Neural crest cell (in vitro differentiated cells): ENCODE data around the gene WT1. TPM values are rescaled to one million over a fixed set of nuclear protein-coding genes. Genes with fewer than 3 reads are reported as not detected.
"Not testable (repeated sequence)": the region's sequence is repeated elsewhere in the genome, so short reads cannot be mapped to it uniquely, and the experiment has no call there.

ENCODE experiments used
- DNase-seq: peaks from one replicate; pipeline ENCODE4 v3.0.0; 2021; ENCODE audit warnings: low read depth, mixed read lengths, low spot score
- H3K27ac Mint-ChIP-seq: one replicate; pipeline ENCODE4 v1.8.0; 2021; ENCODE audit warnings: mild to moderate bottlenecking, mixed read lengths; ENCODE audit not compliant: unreplicated experiment
- H3K27me3 Mint-ChIP-seq: 2 replicates; pipeline ENCODE4 v1.8.0; 2021; ENCODE audit warnings: low read depth, mild to moderate bottlenecking, mixed read lengths
- H3K36me3 Mint-ChIP-seq: 2 replicates; pipeline ENCODE4 v1.8.0; 2021; ENCODE audit warnings: low read depth, mild to moderate bottlenecking, mixed read lengths
- H3K4me1 Mint-ChIP-seq: 2 replicates; pipeline ENCODE4 v1.8.0; 2021; ENCODE audit warnings: mixed read lengths
- H3K4me3 Mint-ChIP-seq: one replicate; pipeline ENCODE4 v1.8.0; 2021; ENCODE audit warnings: mild to moderate bottlenecking, mixed read lengths
- H3K9me3 Mint-ChIP-seq: 2 replicates; pipeline ENCODE4 v1.8.0; 2021; ENCODE audit warnings: mixed read lengths
- long read RNA-seq: library from polyadenylated mRNA; unstranded; transcript quantifications from one replicate; pipeline ENCODE4 v2.0.0, GENCODE V29; 2020
- total RNA-seq: library from RNA; stranded (reverse); gene quantifications from 2 replicates; pipeline ENCODE4 v1.2.1, GENCODE V29; 2021
- TF ChIP-seq, protein P1 (sequence below): fragments of 200-600 bp; sonication (generic); conservative IDR thresholded peaks from 2 replicates; pipeline ENCODE4 v1.5.0; 2021; ENCODE audit warnings: antibody characterized with exemption, mild to moderate bottlenecking

The WT1 gene
- total RNA-seq: not detected in 2 replicates
- long read RNA-seq: 0 reads

DNA sequence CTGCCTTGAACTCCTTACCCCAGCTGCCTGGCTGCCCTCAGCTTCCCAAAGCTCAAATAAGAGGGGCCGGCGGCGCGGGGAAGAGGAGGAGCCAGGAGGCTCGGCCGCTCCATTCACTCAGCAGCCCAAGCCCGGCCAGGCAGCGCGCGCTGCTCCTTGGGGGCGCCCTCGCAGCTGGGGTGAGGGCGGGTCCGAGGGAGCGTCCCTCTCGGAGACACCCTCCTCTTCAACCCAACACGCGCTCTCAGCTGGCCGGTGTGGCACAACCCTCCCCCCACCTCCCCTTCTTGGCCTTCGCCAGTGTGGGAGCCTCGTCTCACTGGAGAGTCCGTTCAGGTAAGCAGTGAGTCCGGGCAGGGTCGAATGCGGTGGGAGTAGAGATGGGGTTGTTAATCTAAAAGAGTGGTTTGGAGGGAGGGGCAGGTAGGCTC, at the start of gene WT1:
Gene WT1, minus strand, starts transcription at position 29 of the 431 bp plus-strand sequence.
- peak within 1 kb of the TSS; percentile 65 for H3K4me3 Mint-ChIP-seq
- H3K9me3 Mint-ChIP-seq: no peaks in the 10 kb centered on the region
- peak; percentile 27 for DNase-seq
- no peak within 1 kb of the TSS for H3K27ac Mint-ChIP-seq
- TF ChIP-seq, protein P1, sequence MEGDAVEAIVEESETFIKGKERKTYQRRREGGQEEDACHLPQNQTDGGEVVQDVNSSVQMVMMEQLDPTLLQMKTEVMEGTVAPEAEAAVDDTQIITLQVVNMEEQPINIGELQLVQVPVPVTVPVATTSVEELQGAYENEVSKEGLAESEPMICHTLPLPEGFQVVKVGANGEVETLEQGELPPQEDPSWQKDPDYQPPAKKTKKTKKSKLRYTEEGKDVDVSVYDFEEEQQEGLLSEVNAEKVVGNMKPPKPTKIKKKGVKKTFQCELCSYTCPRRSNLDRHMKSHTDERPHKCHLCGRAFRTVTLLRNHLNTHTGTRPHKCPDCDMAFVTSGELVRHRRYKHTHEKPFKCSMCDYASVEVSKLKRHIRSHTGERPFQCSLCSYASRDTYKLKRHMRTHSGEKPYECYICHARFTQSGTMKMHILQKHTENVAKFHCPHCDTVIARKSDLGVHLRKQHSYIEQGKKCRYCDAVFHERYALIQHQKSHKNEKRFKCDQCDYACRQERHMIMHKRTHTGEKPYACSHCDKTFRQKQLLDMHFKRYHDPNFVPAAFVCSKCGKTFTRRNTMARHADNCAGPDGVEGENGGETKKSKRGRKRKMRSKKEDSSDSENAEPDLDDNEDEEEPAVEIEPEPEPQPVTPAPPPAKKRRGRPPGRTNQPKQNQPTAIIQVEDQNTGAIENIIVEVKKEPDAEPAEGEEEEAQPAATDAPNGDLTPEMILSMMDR: no peak
- peaks cover 96% of the 10 kb centered on the region for H3K27me3 Mint-ChIP-seq
- H3K36me3 Mint-ChIP-seq: no peaks in the 10 kb centered on the region
- peaks cover 9% of the 10 kb centered on the region for H3K4me1 Mint-ChIP-seq

DNA sequence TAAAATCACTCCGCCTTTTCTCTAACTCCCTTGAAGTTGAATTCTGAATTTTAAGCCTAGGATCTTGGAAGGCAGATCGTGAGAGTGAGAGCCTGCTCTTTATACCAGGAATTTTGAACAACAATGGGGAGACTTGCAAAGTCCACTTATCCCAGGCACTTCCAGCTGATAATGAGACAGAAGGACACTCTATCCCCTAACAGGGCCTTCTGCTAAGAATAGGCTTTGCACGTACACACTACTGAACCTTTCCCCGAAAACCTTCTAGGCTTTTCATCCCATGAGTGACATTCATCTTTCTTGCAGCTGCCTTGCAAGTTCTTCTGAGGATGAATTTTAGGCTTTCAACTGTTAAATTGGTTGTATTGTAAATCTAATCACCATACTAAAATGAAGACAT, 44.0 kb upstream of the WT1 start:
- TF ChIP-seq, protein P1: no peak
- H3K27ac Mint-ChIP-seq: no peak overlapping the region
- DNase-seq: no peak
- H3K27me3 Mint-ChIP-seq: no peaks in the 10 kb centered on the region
- H3K4me3 Mint-ChIP-seq: no peak overlapping the region
- no peaks in the 10 kb centered on the region for H3K9me3 Mint-ChIP-seq
- H3K4me1 Mint-ChIP-seq: peaks cover 17% of the 10 kb centered on the region
- no peaks in the 10 kb centered on the region for H3K36me3 Mint-ChIP-seq

DNA sequence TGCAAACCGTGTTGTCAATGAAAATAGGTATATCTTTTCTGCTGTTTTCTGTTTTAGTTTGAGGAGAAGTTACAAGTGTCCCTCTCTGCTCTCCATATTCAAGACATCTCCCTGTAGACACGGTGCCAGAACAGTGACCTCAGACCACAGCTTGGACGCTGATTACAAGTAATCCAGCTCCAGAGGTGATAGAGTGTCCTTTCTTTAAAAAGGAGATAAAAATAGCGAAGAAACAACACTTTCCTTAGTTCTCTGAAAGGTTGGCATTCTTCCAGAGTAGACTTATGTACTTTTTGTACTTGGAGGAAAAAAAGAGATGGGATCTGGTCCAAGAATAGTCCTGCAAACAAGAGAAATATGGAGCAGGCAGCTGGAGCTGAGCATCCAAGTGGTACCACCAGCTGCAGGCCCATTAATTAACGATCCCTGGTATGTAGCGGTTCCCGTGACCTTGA, 43.0 kb upstream of the WT1 start:
- Mint-ChIP-seq H3K27ac (no peak overlapping the region), H3K4me3 (no peak overlapping the region), H3K9me3 (no peaks in the 10 kb centered on the region), H3K27me3 (no peaks in the 10 kb centered on the region), H3K4me1 (peaks cover 17% of the 10 kb centered on the region), H3K36me3 (no peaks in the 10 kb centered on the region)
- TF ChIP-seq, protein P1: no peak
- no peak for DNase-seq

DNA sequence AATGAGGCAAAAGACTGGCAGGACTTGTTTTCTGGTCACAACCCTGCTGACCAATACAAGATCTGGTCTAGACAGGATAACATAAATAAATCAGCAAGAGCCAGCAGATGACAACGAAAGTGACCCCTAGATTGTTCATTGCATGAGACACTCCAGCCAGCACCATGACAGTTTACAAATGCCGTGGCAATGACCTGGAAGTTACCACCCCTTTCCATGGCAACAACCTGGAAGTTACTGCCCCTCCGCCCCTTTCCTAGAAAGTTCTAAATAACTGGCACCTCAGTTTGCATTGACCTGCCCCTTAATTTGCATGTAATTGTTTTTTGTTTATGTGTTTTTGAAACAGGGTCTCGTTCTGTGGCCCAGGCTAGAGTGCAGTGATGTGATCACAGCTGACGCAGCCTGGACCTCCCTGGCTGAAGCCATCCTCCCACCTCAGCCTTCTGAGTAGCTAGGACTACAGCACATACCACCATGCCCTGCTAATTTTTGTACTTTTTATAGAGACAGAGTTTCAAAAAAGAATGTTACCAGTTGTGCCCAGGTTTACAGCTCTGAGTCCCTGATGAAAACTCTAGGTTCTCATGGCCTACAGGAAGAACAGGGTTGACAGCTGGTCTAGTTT, 38.1 kb upstream of the WT1 start:
- TF ChIP-seq, protein P1: no peak
- Mint-ChIP-seq H3K4me3 (no peak overlapping the region), H3K27ac (no peak overlapping the region), H3K36me3 (no peaks in the 10 kb centered on the region), H3K9me3 (no peaks in the 10 kb centered on the region), H3K27me3 (no peaks in the 10 kb centered on the region), H3K4me1 (no peaks in the 10 kb centered on the region)
- no peak for DNase-seq

DNA sequence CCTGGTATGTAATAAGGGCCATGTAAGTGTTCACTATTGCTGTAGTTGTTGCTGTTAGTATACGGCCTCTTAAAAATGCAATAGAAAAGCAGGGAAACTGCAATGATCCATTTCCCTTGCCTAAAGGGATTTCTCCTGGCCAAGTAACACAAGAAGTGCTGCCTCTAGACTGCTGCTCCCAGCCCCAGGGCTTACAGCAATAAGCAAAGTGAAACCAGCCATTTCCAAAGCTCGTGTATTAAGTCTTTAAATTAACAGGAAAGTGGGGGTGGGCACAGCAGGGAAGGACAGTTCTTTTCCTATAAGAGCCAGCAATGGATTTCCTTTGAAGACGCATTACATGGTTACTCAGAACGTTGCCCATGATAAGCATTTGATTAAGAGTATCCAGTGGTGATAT, 36.9 kb upstream of the WT1 start:
- H3K4me1 Mint-ChIP-seq: no peaks in the 10 kb centered on the region
- no peaks in the 10 kb centered on the region for H3K9me3 Mint-ChIP-seq
- DNase-seq: no peak
- TF ChIP-seq, protein P1: no peak
- H3K4me3 Mint-ChIP-seq: no peak overlapping the region
- H3K27me3 Mint-ChIP-seq: no peaks in the 10 kb centered on the region
- no peaks in the 10 kb centered on the region for H3K36me3 Mint-ChIP-seq
- no peak overlapping the region for H3K27ac Mint-ChIP-seq

DNA sequence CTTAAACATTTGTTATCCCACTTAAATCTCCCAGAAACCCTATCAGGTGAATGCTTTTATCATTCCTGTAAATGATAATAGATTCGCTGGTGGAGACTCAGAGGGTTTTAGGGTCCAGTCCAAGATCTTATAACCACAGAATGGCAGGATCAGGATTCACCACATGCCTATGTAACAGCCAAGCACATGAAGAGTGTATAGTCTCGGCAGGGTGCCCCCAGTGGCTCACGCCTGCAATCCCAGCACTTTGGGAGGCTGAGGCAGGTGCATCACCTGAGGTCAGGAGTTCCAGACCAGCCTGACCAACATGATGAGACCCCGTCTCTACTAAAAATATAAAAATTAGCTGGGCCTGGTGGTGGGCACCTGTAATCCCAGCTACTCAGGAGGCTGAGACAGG, 36.2 kb upstream of the WT1 start:
- not testable (repeated sequence) for H3K27me3 Mint-ChIP-seq, H3K36me3 Mint-ChIP-seq, H3K9me3 Mint-ChIP-seq, DNase-seq, H3K4me1 Mint-ChIP-seq, H3K27ac Mint-ChIP-seq, H3K4me3 Mint-ChIP-seq
